PC-9 (cell line): ENCODE results near the gene TBX5. TPM values are rescaled to one million over a fixed set of nuclear protein-coding genes. Genes with fewer than 3 reads are reported as not detected.

ENCODE experiments used
- BruUV-seq: library from RNA; stranded (reverse); fragments of 400-500 nt; replicated peaks from 2 replicates; lab custom pipeline; 2021; lab: Mats Ljungman, UMichigan
- CTCF ChIA-PET: fragments of 300-600 bp; sonication (Branson Sonifier 250); formaldehyde crosslinking; loops from one replicate; lab custom pipeline; 2022; ENCODE audit warnings: antibody characterized with exemption; lab: Charles Lee
- POLR2A ChIA-PET: fragments of 300-600 bp; sonication (Branson Sonifier 250); formaldehyde crosslinking; loops from one replicate; lab custom pipeline; 2022; ENCODE audit warnings: antibody characterized with exemption; ENCODE audit not compliant: unreplicated experiment; lab: Charles Lee
- DNase-seq, 2 experiments: peaks; one replicate each; pipeline versions ENCODE4 v3.0.0 to v3.0.0-alpha.2; 2015 to 2022; ENCODE audit warnings: mixed read lengths in 1 of 2
- H2AFZ ChIP-seq: fragments of 200-600 bp; sonication (generic); 2 replicates; pipeline ENCODE4 v1.8.1; 2017; ENCODE audit warnings: antibody characterized with exemption
- H3F3A ChIP-seq: fragments of 200-600 bp; sonication (generic); 2 replicates; pipeline ENCODE4 v1.8.1; 2017; ENCODE audit warnings: antibody characterized with exemption, mild to moderate bottlenecking, low read depth; ENCODE audit not compliant: insufficient read depth
- H3K27ac ChIP-seq: fragments of 200-600 bp; sonication (generic); 2 replicates; pipeline ENCODE4 v1.6.1; 2016; ENCODE audit warnings: mixed run types
- H3K27me3 ChIP-seq: fragments of 200-600 bp; sonication (generic); 2 replicates; pipeline ENCODE4 v1.6.1; 2016; ENCODE audit warnings: low read depth, mixed run types; ENCODE audit not compliant: insufficient read depth
- H3K36me3 ChIP-seq: fragments of 200-600 bp; sonication (generic); 2 replicates; pipeline ENCODE4 v1.6.1; 2016; ENCODE audit warnings: low read depth, mixed run types
- H3K4me1 ChIP-seq: fragments of 200-600 bp; sonication (generic); replicated peaks from 2 replicates; pipeline ENCODE4 v1.6.1; 2016; ENCODE audit warnings: mixed run types; ENCODE audit not compliant: insufficient read depth
- H3K4me2 ChIP-seq: fragments of 200-600 bp; sonication (generic); 2 replicates; pipeline ENCODE4 v1.6.1; 2017; ENCODE audit warnings: mixed run types
- H3K4me3 ChIP-seq: fragments of 200-600 bp; sonication (generic); 2 replicates; pipeline ENCODE4 v1.6.1; 2016; ENCODE audit warnings: mixed run types
- H3K79me2 ChIP-seq: fragments of 200-600 bp; sonication (generic); 2 replicates; pipeline ENCODE4 v1.6.1; 2017; ENCODE audit warnings: low read depth, mixed run types
- H3K9me2 ChIP-seq: fragments of 200-600 bp; sonication (generic); 2 replicates; pipeline ENCODE4 v1.8.1; 2017; ENCODE audit warnings: mild to moderate bottlenecking; ENCODE audit not compliant: insufficient read depth
- H3K9me3 ChIP-seq: fragments of 200-600 bp; sonication (generic); 2 replicates; pipeline ENCODE4 v1.8.1; 2016; ENCODE audit warnings: low read depth; ENCODE audit not compliant: insufficient read depth
- H4K20me1 ChIP-seq: fragments of 200-600 bp; sonication (generic); 2 replicates; pipeline ENCODE4 v1.8.1; 2017; ENCODE audit not compliant: insufficient read depth
- EZH2 ChIP-seq: fragments of 200-600 bp; sonication (generic); IDR thresholded peaks from 2 replicates; pipeline ENCODE4 v1.8.0; 2017; ENCODE audit warnings: antibody characterized with exemption, low read depth
- intact Hi-C: fragments of 100-400 bp; cut with micrococcal nuclease; formaldehyde crosslinking; loops from one replicate; pipeline ENCODE4 v1.10.0; 2022; ENCODE audit not compliant: unreplicated experiment
- total RNA-seq: library from RNA; stranded (reverse); gene quantifications from 2 replicates; pipeline ENCODE4 v1.2.3, GENCODE V29; 2021
- TF ChIP-seq, protein P1 (sequence below): fragments of 200-600 bp; sonication (generic); conservative IDR thresholded peaks from 2 replicates; pipeline ENCODE4 v1.6.1; 2017; ENCODE audit warnings: mixed run types, antibody characterized with exemption, mild to moderate bottlenecking, moderate library complexity

The TBX5 gene
- total RNA-seq, 1 experiment from 2014 or later = not detected

- Histone ChIP-seq H3K36me3 (no peaks in the 10 kb centered on the region), H3K4me1 (no peaks in the 10 kb centered on the region), H3K4me3 (no peak overlapping the region), H3K9me2 (no peaks in the 10 kb centered on the region), H4K20me1 (no peaks in the 10 kb centered on the region), H3K9me3 (no peaks in the 10 kb centered on the region), H3K27me3 (peaks cover 11% of the 10 kb centered on the region), H3K27ac (no peak overlapping the region), H2AFZ (no peak overlapping the region), H3K79me2 (no peaks in the 10 kb centered on the region), H3F3A (no peaks in the 10 kb centered on the region), H3K4me2 (no peak overlapping the region)
- no peak for DNase-seq
- ChIA-PET POLR2A (no interaction called here), CTCF (no interaction called here)
- no TSS peak for BruUV-seq
- TF ChIP-seq, protein P1, sequence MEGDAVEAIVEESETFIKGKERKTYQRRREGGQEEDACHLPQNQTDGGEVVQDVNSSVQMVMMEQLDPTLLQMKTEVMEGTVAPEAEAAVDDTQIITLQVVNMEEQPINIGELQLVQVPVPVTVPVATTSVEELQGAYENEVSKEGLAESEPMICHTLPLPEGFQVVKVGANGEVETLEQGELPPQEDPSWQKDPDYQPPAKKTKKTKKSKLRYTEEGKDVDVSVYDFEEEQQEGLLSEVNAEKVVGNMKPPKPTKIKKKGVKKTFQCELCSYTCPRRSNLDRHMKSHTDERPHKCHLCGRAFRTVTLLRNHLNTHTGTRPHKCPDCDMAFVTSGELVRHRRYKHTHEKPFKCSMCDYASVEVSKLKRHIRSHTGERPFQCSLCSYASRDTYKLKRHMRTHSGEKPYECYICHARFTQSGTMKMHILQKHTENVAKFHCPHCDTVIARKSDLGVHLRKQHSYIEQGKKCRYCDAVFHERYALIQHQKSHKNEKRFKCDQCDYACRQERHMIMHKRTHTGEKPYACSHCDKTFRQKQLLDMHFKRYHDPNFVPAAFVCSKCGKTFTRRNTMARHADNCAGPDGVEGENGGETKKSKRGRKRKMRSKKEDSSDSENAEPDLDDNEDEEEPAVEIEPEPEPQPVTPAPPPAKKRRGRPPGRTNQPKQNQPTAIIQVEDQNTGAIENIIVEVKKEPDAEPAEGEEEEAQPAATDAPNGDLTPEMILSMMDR = no peak
- TF ChIP-seq EZH2 = no peak
- intact Hi-C loops = no loop called here
Measured at GRCh38 chr12:114340231-114340630, 65.7 kb downstream of the TBX5 start.

GRCh38 chr12:114339626-114340025 lies 66.3 kb downstream of the TBX5 start:
- POLR2A ChIA-PET = no interaction called here
- intact Hi-C loops = no loop called here
- no peak for DNase-seq

GRCh38 chr12:114335607-114336006 lies 70.3 kb downstream of the TBX5 start:
- Histone ChIP-seq H3F3A (no peaks in the 10 kb centered on the region), H3K36me3 (no peaks in the 10 kb centered on the region), H3K4me1 (no peaks in the 10 kb centered on the region), H3K9me2 (no peaks in the 10 kb centered on the region), H3K79me2 (no peaks in the 10 kb centered on the region), H3K4me2 (no peak overlapping the region), H4K20me1 (no peaks in the 10 kb centered on the region), H3K27me3 (peaks cover 4% of the 10 kb centered on the region; the same call in 1 of the 2 replicates), H3K9me3 (no peaks in the 10 kb centered on the region), H3K27ac (no peak overlapping the region), H3K4me3 (no peak overlapping the region), H2AFZ (no peak overlapping the region)
- DNase-seq = no peak
- no peak for TF ChIP-seq EZH2
- TF ChIP-seq, protein P1 = no peak
- BruUV-seq = no TSS peak
- intact Hi-C loops = no loop called here
- CTCF ChIA-PET = no interaction called here
- POLR2A ChIA-PET = no interaction called here

More at GRCh38 chr12:114339626-114340025, 66.3 kb downstream of the TBX5 start:
- Histone ChIP-seq H2AFZ (no peak overlapping the region), H3K79me2 (no peaks in the 10 kb centered on the region), H4K20me1 (no peaks in the 10 kb centered on the region), H3F3A (no peaks in the 10 kb centered on the region), H3K27me3 (peaks cover 14% of the 10 kb centered on the region), H3K9me2 (no peaks in the 10 kb centered on the region), H3K4me3 (no peak overlapping the region), H3K36me3 (no peaks in the 10 kb centered on the region), H3K27ac (no peak overlapping the region), H3K9me3 (no peaks in the 10 kb centered on the region), H3K4me1 (no peaks in the 10 kb centered on the region), H3K4me2 (no peak overlapping the region)
- CTCF ChIA-PET = no interaction called here
- no TSS peak for BruUV-seq
- no peak for TF ChIP-seq EZH2
- TF ChIP-seq, protein P1 = no peak
